NCI-H510A treated with DMSO at 0.1 percent for 48 hours (cell line): ENCODE measurements around the gene AFM.
A peak's percentile ranks its signal among the peaks of the same experiment; 100 is the strongest.

Experiments
- DNase-seq: peaks from one replicate; lab custom pipeline; 2025; lab: John Stamatoyannopoulos, UW

Gene AFM, protein sequence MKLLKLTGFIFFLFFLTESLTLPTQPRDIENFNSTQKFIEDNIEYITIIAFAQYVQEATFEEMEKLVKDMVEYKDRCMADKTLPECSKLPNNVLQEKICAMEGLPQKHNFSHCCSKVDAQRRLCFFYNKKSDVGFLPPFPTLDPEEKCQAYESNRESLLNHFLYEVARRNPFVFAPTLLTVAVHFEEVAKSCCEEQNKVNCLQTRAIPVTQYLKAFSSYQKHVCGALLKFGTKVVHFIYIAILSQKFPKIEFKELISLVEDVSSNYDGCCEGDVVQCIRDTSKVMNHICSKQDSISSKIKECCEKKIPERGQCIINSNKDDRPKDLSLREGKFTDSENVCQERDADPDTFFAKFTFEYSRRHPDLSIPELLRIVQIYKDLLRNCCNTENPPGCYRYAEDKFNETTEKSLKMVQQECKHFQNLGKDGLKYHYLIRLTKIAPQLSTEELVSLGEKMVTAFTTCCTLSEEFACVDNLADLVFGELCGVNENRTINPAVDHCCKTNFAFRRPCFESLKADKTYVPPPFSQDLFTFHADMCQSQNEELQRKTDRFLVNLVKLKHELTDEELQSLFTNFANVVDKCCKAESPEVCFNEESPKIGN

DNA sequence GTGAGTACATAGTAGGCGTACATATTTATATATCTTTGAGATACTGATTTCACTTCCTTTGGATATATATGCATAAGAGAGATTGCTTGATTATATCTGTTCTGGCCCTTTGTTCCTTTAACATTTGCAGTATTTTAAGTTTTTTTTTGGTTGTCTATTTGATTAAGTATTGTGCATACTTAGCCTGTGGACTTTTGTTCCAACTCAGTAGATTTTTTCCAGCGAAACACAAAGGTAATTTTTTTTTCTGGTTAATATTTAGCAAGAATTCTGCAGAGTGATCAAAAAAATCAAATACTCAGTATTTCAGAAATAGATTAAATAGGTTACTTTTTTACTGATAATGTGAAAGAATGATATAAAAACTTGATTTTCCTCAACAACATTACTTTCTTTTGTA is at the start of gene AFM:
Gene AFM (plus strand): TSS at position 388 of the 400 bp plus-strand sequence. CDS start 31 bp downstream, outside the sequence.
- no peak for DNase-seq

DNA sequence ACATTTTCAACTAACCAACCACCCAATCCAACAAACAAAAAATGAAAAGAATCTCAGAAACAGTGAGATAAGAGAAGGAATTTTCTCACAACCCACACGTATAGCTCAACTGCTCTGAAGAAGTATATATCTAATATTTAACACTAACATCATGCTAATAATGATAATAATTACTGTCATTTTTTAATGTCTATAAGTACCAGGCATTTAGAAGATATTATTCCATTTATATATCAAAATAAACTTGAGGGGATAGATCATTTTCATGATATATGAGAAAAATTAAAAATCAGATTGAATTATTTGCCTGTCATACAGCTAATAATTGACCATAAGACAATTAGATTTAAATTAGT is 49.8 kb upstream of the AFM start:
- DNase-seq: no peak

DNA sequence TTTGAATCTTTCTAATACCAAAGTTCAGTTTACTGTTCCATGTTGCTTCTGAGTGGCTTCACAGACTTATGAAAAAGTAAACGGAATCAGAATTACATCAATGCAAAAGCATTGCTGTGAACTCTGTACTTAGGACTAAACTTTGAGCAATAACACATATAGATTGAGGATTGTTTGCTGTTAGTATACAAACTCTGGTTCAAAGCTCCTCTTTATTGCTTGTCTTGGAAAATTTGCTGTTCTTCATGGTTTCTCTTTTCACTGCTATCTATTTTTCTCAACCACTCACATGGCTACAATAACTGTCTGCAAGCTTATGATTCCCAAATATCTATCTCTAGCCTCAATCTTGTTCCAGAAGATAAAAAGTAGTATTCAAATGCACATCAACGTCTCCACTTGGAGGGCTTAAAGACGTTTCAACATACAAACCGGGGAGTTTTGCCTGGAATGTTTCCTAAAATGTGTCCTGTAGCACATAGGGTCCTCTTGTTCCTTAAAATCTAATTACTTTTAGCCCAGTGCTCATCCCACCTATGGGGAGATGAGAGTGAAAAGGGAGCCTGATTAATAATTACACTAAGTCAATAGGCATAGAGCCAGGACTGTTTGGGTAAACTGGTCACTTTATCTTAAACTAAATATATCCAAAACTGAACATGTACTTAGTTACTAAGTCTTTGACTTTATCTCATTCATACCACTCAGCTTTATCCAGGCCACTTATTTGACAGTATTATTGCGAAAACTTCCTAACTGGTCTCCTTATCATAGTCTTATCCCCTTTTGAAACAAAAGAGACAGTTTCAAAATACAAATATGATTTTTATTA is 49.2 kb upstream of the AFM start:
- no peak for DNase-seq

DNA sequence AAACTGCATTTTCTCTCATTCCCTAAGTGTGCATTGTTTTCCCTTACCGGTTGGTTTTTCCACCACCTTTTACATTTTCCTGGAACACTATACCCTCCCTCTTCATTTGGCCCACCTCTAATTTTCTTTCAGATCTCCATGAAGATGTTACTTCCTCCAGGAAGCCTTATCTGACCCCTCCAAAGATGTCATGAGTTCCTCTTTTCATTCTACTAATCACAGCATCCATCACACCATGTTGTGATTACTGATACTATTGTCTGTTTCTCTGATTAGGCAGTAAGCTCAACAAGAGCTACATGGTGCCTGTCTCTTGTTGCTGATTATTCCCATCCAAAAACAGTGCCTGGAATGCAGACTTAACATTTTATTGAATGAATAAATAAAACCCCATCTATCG is 48.4 kb upstream of the AFM start:
- DNase-seq: no peak

DNA sequence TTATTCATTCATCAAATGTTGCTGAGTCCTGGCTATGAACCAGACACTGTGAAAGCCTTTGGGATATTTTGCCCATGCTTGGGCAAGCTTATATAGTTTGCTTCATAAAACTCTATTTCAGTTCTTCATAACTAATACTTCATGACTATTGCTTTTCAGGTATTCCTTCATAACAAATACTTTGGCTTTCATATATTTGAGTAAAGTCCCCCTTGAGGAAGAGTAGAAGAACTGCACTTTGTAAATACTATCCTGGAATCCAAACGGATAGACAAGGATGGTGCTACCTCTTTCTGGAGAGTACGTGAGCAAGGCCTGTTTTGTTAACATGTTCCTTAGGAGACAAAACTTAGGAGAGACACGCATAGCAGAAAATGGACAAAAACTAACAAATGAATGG is 47.2 kb upstream of the AFM start:
- no peak for DNase-seq

DNA sequence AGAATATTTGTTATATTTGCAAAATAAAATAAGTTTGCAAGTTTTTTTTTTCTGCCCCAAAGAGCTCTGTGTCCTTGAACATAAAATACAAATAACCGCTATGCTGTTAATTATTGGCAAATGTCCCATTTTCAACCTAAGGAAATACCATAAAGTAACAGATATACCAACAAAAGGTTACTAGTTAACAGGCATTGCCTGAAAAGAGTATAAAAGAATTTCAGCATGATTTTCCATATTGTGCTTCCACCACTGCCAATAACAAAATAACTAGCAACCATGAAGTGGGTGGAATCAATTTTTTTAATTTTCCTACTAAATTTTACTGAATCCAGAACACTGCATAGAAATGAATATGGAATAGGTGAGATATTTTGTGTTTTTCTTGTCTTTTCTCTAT is 45.6 kb upstream of the AFM start, which contains the start of gene AFP:
Gene AFP (plus strand): TSS at position 238 of the 400 bp plus-strand sequence. CDS start 42 bp downstream, at position 280.
- DNase-seq: no peak

DNA sequence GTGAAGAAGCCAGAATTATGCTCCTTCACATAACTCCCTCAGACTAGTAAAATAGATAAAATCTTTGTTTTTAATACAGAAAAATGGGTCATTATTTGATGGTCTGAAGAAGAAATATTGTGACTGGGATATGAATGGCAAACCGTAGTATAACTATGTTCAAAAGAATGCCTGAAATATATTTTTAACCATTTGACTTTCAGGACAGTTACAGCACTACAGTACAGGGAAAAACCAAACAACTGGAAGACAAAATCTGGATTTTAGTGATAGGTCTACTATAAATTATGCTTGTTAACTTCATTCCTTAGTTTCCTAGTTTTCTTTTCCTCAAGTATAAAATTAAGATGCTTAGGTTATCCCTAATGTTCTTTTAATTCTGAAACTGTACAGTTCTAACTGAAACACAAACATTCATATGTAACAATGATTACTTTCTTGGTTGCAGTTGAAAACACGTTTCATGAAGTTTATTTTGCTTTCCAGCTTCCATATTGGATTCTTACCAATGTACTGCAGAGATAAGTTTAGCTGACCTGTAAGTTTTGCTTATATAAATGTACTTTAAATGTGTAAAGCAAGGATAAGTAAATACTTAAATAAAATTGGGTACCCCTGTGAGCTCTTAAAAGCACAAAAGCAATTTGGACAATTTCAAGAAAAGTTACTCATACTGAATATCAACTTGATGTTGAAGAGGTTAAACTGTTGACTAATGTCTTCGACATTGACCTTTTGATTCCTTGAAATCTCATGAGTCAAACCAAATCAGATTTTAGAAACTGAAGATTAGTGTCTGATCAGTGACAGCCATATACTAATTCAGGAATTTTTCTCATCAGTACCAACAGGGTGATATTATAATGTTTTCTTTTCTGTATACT is 44.6 kb upstream of the AFM start:
- no peak for DNase-seq

DNA sequence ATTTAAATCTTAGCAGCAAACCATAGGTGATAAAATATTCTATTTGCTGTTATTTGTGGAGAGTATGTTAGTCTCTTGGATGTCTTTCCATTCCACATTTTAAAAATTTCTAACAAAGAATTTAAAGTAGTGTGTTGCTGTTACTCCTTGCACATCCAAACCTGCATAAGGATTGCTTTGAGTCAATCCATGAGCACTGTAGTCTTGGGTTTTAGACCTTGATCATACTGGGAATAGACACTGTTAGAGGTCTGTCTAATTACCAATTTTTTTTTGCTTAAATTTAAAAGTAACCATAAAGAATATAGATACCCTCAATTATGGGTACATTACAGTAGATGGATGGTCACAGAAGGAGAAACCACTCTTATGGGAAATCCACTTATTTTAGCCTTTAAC is 44.0 kb upstream of the AFM start:
- DNase-seq: no peak

DNA sequence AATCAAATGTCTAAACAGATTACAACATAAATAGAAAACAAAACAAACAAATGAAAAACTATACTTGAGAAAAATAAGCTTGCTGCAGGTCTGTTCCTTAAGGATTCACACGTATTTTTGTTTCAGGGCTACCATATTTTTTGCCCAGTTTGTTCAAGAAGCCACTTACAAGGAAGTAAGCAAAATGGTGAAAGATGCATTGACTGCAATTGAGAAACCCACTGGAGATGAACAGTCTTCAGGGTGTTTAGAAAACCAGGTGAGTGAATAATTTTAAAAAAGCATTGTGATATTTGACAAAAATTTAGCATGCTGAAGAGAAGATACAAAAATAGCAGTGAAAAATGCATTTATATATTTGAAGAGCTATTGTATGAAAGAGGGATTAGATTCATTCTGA is 43.5 kb upstream of the AFM start:
- no peak for DNase-seq

DNA sequence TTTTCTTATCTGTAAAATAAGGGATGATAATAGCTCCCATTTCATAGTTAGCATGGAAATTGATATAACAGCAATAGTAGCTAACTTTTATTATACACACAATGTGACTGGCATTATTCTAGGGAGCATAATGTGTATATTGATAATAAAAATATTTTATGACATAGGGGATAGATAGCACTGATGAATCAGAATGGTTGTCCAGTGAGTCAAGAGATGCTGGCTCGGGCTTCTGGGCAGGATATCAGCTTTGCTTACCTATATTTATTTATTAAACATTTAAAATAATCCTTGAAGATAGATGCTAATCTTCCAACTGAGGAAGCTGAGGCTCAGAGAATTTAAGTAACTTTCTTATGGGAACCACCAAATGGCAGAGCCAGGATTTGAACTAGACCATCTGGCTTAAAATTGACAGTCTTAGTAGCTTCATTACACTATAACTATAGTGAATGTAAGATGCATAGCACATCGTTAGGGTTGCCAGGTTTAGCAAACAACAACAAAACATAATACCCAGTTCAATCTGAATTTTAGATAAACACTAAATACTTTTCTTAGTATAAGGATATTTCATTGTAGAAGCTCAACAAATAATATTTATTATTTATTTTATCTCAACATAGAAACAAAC is 42.8 kb upstream of the AFM start:
- DNase-seq: no peak

DNA sequence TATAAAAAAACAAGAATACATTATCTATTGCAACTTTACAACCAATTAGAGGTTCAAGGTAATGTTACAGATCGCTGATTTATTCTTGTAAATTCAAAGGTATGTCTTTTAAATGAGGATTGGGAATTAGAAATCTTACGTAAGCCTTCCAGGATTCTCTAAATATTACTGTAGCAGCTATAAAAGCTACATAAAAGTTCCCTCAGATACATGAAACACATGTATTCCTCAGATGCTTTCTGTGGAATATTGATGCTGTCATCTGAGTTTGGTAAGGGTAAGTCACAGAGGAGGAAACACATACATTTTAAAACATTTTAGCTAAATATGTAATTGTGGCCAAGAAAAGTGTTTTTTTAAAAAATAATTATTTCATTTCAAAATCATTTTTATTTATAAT is 42.1 kb upstream of the AFM start:
- DNase-seq: no peak

DNA sequence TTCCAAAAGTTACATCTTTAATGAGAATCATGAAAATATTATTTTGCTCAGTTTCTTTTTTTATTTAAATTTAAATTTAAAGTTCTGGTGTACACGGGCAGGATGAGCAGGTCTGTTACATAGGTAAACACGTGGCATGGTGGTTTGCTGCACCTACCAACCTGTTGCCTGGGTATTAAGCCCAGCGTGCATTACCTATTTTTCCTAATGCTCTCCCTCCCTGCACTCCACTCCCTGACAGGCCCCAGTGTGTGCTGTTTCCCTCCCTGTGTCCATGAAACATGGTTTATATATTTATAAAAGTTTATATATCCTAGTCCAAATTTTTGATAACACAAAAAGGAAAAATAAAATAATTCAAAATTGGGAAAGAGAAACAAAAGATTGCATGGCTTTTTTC is 41.6 kb upstream of the AFM start:
- DNase-seq: no peak

DNA sequence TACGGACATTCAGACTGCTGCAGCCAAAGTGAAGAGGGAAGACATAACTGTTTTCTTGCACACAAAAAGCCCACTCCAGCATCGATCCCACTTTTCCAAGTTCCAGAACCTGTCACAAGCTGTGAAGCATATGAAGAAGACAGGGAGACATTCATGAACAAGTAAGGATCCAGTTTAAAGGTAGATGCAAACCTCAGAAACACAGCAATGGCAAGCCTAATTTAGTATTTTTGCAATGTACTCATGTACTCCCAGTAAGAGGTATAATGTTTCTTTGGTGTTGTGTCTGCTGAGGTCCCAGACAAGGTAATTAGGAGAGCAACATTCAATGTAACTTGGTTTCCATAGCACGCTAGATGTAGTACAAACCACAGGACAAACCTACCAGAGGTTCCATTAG is 40.9 kb upstream of the AFM start:
- no peak for DNase-seq

DNA sequence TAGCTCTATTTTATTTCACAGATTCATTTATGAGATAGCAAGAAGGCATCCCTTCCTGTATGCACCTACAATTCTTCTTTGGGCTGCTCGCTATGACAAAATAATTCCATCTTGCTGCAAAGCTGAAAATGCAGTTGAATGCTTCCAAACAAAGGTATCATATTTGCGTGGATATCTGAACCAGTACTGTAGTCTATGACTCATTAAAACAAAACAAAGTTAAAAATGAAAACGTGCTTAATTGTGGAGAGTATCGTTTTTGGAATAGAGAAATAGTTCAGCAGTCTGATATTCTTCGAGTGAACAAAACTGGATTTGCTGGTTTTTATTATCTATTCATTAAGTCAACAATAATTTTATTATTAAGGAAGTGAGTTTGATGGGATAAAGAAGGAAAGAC is 39.3 kb upstream of the AFM start:
- DNase-seq: no peak

DNA sequence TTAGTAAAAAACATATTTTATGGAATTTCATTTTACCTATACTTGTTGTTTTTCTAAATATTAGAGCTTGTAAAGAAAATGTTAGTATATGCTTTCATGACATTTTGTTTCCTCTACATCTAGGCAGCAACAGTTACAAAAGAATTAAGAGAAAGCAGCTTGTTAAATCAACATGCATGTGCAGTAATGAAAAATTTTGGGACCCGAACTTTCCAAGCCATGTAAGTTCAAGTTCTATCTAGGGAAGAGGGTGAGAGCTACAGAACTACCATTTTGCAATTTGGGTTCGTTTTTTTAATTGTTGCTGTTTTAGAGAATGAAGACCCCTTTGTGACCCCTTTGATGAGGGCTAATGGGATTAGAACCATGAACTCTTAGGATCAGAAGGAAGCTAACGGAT is 38.3 kb upstream of the AFM start:
- DNase-seq: no peak

DNA sequence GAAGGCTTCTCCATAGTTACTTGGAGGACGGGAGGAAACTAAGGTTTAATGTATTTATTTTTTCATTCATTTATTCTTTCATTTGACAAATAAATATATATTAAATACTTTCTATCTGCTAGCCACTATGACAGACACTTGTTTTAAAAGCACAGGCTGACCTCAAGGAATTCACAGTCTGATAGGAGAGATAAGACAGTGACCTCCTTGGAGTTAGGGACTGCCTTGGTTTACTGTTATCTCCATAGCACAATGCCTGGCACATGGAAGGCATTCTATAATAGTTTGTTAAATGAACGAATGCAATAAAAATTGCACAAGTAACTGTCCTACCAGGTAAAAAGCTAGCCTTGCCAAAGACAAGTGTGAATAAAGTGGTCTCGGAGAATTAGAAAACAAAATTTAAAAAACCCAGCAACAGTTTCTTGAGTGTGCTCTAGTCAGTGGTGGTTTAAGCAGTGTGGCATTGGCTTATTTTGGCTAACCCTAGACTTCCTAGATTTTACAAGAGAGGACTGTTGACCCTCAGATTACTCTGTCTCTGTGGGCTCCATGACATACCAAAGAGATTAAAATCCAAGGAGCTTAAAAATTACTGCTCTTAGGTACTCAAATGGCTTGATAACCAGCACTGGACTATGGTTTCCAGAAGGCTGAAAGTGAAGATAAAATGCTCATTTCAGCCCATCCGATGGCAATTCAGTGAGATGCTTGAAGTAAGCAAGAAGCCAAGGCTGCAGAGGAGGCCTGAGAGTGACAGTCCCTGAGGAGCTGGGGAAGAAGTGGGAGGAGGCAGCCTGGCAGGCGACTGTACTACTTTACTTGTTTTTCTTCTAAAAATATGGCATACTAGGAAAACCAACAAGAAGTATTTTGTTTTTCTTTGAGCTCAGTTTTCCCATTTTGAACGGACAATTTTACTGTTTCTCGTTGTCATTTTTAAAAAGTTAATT is 35.9 kb upstream of the AFM start:
- no peak for DNase-seq

DNA sequence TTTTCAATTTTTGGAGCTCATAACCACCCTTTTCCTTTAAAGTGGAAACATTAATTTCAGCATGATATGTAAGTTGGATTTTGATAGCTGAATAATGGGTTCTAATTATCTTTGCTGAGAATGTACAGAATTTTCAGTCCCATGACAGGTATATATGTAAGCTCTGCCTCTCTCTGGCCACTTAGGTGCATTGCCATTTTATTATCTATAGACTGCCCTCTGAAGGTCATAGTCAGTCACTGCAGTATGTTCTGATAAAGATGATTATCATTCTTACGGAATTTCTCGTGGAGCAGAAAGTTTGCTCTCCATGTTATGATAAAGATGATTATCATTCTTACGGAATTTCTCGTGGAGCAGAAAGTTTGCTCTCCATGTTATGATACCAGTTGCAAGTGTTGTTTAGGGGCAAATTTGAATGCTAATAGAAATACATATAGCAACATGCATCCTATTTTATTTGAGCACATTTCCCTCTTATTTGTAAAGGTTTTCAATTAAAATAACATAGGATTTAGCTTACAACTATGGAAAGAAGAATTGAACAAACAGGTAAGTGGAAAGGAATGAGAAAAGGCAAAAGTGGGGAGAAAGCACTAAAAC is 35.1 kb upstream of the AFM start:
- DNase-seq: peak; percentile 59

DNA sequence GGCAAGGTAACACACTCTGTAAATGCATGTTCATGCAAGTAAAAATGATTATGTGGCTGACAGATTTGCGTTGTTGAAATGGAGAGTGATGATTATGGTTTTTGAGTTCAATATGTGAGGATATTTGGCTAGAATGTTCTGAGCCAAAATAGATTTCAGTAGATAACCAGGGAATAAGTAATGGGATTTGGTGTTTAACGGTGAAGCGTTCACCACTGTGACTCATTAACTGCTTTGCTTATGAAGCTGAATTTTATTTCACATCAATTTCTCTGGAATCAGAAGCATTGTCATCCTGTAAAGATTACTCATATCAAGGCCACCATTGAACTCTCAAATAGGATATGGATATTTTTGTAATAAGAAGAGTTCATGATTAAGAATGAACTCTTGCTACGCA is 33.9 kb upstream of the AFM start:
- no peak for DNase-seq

DNA sequence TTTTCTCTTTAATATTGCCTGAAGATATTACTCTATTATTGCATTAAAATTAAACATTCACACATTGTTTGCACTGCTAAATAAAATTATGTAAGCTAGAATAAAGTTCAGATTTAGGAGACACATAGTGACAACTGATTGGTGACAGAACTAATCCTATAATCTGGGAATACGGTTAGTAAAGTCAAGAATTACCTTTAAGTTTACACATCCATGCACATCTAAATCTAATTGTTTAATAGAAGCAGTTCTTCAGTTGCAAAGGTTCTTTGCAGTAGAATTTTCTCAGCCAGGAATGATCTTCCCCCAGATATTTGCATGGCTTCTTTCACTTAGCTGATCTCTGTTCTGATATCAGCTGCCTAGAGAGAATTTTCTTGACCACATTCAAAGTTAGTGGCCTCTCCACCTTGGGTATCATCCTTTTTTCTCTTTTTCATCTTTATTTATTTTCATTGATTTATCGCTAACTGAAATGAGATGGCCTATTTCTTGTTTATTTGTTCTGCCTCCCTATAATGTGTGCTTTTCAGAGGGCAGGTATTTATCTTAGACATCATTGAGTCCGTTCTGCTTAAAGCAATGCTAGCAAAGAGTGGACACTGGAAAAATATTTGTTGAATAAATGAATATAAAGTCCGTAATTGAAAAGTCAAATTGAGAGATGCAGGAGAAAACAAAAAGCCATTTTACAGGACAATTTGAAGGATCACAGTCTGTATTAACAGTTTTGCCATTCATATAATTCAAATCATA is 32.9 kb upstream of the AFM start:
- no peak for DNase-seq
